ENCODE data around the gene BRICD5.

Gene BRICD5

DNA sequence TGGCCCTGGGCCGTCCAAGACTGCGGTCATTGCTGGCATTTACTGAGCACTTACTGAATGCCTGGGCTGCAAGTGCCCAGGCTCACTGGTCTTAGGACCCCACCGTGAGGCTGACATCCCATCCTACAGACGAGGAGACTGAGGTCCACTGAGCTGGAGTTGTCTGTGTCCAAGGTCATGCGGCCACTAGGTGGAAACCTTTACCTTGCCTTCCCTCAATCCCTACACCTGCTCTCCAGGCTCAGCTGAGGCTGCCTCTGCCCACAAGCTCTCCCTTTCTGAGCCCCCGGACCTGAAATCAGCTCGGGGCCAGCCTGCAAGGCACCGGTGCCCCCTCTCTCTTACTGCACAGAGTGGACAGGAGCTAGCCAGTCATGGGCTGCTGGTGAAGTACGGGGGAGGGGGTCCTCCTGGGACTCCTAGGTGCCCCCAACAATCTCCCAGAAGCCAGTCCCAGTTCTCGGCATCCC lies 15.8 kb downstream of the BRICD5 start:
- Histone ChIP-seq H3K27me3 (ENCODE audit: control insufficient read depth, insufficient read depth, low read length) (peaks cover 41% of the 10 kb centered on the region), H3K36me3 (ENCODE audit: control insufficient read depth, low read depth, low read length) (no peaks in the 10 kb centered on the region), H3K4me1 (ENCODE audit: control insufficient read depth, low read depth, low read length) (peaks cover 2% of the 10 kb centered on the region), H3K9ac (ENCODE audit: low read length) (no peak overlapping the region), H3K4me3 (ENCODE audit: low read length) (peak overlapping the region; percentile 58), H3K9me3 (ENCODE audit: control insufficient read depth, low read depth, low read length) (no peaks in the 10 kb centered on the region), H3K27ac (ENCODE audit: low read length) (no peak overlapping the region)

DNA sequence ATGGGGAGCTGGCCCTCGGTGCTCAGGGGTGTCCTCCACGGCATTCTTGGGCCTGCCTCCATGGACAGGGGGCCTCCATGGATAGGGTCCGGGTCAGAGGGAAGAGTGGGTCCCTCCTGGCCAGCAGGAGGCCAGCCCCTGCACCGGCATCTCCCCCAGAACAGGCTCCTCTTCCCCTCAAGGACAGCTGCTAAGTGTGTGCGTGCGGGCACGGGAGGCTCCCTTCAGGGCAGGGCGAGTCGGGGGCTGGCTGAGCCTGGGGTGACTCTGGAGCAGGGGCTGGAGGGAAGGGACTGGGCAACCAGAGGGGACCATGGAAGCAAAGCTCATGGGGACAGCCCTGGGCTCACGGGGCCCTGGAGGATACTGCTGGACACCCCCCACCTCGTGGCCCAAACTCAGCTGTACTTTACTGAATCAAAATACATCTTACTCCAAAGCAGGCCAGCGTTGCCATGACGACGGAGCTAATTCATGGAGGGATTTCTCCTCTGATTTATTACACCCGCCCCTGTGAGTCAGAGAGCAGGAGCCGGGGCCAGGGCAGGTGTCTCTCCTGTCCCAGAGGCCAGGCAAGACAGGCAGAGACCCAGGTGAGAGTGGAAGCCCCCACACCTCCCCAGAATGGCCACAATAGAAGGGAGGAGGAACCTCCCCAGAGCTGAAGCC lies 16.4 kb downstream of the BRICD5 start:
- no peaks in the 10 kb centered on the region for H3K9me3 ChIP-seq (ENCODE audit: control insufficient read depth, low read depth, low read length)
- no peaks in the 10 kb centered on the region for H3K36me3 ChIP-seq (ENCODE audit: control insufficient read depth, low read depth, low read length)
- H3K4me3 ChIP-seq (ENCODE audit: low read length): no peak overlapping the region
- peaks cover 35% of the 10 kb centered on the region for H3K27me3 ChIP-seq (ENCODE audit: control insufficient read depth, insufficient read depth, low read length)
- H3K4me1 ChIP-seq (ENCODE audit: control insufficient read depth, low read depth, low read length): peaks cover 2% of the 10 kb centered on the region
- no peak overlapping the region for H3K9ac ChIP-seq (ENCODE audit: low read length)
- no peak overlapping the region for H3K27ac ChIP-seq (ENCODE audit: low read length)

- Histone ChIP-seq H3K4me1 (ENCODE audit: control insufficient read depth, low read depth, low read length) (peaks cover 2% of the 10 kb centered on the region), H3K9me3 (ENCODE audit: control insufficient read depth, low read depth, low read length) (no peaks in the 10 kb centered on the region), H3K36me3 (ENCODE audit: control insufficient read depth, low read depth, low read length) (no peaks in the 10 kb centered on the region), H3K27ac (ENCODE audit: low read length) (no peak overlapping the region), H3K9ac (ENCODE audit: low read length) (no peak overlapping the region), H3K4me3 (ENCODE audit: low read length) (no peak overlapping the region), H3K27me3 (ENCODE audit: control insufficient read depth, insufficient read depth, low read length) (peaks cover 10% of the 10 kb centered on the region)
These were observed 19.3 kb downstream of the BRICD5 start for GRCh38 chr16:2191446-2191706.

- no peaks in the 10 kb centered on the region for H3K36me3 ChIP-seq (ENCODE audit: control insufficient read depth, low read depth, low read length)
- peaks cover 10% of the 10 kb centered on the region for H3K27me3 ChIP-seq (ENCODE audit: control insufficient read depth, insufficient read depth, low read length)
- H3K4me3 ChIP-seq (ENCODE audit: low read length): no peak overlapping the region
- H3K9me3 ChIP-seq (ENCODE audit: control insufficient read depth, low read depth, low read length): no peaks in the 10 kb centered on the region
- H3K4me1 ChIP-seq (ENCODE audit: control insufficient read depth, low read depth, low read length): peaks cover 2% of the 10 kb centered on the region
- no peak overlapping the region for H3K27ac ChIP-seq (ENCODE audit: low read length)
- H3K9ac ChIP-seq (ENCODE audit: low read length): no peak overlapping the region
These were observed 19.8 kb downstream of the BRICD5 start for GRCh38 chr16:2190659-2191445.

GRCh38 chr16:2190002-2190658 lies 20.5 kb downstream of the BRICD5 start:
- H3K36me3 ChIP-seq (ENCODE audit: control insufficient read depth, low read depth, low read length): no peaks in the 10 kb centered on the region
- no peaks in the 10 kb centered on the region for H3K9me3 ChIP-seq (ENCODE audit: control insufficient read depth, low read depth, low read length)
- H3K27ac ChIP-seq (ENCODE audit: low read length): no peak overlapping the region
- no peak overlapping the region for H3K9ac ChIP-seq (ENCODE audit: low read length)
- no peaks in the 10 kb centered on the region for H3K4me1 ChIP-seq (ENCODE audit: control insufficient read depth, low read depth, low read length)
- no peak overlapping the region for H3K4me3 ChIP-seq (ENCODE audit: low read length)
- H3K27me3 ChIP-seq (ENCODE audit: control insufficient read depth, insufficient read depth, low read length): peaks cover 3% of the 10 kb centered on the region

DNA sequence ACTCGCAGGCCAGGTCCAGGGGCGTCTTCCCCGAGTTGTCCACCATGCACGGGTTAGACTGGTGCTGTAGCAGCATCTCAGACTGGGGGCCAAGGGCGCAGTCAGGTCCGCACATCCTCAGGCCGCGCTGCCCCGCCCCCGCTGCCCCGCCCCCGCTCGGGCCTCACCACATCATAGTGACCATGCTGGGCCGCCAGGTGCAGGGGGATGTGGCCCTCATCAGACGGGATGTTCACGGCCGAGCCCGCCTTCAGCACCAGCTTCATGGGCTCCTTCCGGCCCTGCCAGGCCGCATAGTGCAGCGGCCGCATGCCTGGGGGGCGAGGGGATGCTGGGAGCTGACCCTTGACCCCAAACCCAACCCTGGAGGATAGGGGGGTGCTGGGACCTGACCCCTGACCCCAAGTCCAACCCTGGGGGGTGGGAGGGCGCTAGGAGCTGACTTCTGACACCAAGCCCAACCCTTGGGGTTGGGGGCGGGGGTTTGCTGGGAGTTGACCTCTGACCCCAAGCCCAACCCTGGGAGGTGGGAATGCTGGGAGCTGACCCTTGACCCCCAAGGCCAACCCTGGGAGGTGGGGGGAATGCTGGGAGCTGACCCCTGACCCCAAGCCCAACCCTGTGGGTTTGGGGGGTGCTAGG lies 21.3 kb downstream of the BRICD5 start:
- H3K9ac ChIP-seq (ENCODE audit: low read length): no peak overlapping the region
- H3K27ac ChIP-seq (ENCODE audit: low read length): no peak overlapping the region
- no peaks in the 10 kb centered on the region for H3K27me3 ChIP-seq (ENCODE audit: control insufficient read depth, insufficient read depth, low read length)
- H3K9me3 ChIP-seq (ENCODE audit: control insufficient read depth, low read depth, low read length): no peaks in the 10 kb centered on the region
- no peak overlapping the region for H3K4me3 ChIP-seq (ENCODE audit: low read length)
- H3K36me3 ChIP-seq (ENCODE audit: control insufficient read depth, low read depth, low read length): no peaks in the 10 kb centered on the region
- H3K4me1 ChIP-seq (ENCODE audit: control insufficient read depth, low read depth, low read length): no peaks in the 10 kb centered on the region

DNA sequence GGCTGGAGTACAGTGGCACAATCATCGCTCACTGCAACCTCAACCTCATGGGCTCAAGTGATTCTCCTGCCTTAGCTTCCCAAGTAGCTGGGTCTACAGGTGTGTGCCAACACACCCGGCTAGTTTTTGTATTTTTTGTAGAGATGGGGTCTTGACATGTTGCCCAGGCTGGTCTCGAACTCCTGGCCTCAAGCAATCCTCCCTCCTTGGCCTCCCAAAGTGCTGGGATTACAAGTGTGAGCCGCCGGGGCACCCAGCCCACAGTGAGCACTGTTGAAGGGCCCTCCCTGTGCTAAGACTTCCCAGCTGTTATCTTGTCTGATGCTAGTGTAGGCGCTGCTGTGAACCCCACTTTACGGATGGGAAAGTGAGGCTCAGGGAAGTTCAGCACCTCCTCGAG lies 22.3 kb downstream of the BRICD5 start:
- no peaks in the 10 kb centered on the region for H3K27me3 ChIP-seq (ENCODE audit: control insufficient read depth, insufficient read depth, low read length)

GRCh38 chr16:2187212-2187611 lies 23.5 kb downstream of the BRICD5 start:
- H3K4me1 ChIP-seq (ENCODE audit: control insufficient read depth, low read depth, low read length): no peaks in the 10 kb centered on the region

More for the DNA sequence above, 22.3 kb downstream of the BRICD5 start:
- Histone ChIP-seq H3K36me3 (ENCODE audit: control insufficient read depth, low read depth, low read length) (no peaks in the 10 kb centered on the region), H3K27ac (ENCODE audit: low read length) (no peak overlapping the region), H3K4me1 (ENCODE audit: control insufficient read depth, low read depth, low read length) (no peaks in the 10 kb centered on the region), H3K4me3 (ENCODE audit: low read length) (no peak overlapping the region), H3K9me3 (ENCODE audit: control insufficient read depth, low read depth, low read length) (no peaks in the 10 kb centered on the region), H3K9ac (ENCODE audit: low read length) (no peak overlapping the region)

GRCh38 chr16:2186505-2186904 lies 24.2 kb downstream of the BRICD5 start:
- H3K4me1 ChIP-seq (ENCODE audit: control insufficient read depth, low read depth, low read length): no peaks in the 10 kb centered on the region
- no peak overlapping the region for H3K4me3 ChIP-seq (ENCODE audit: low read length)
- H3K27me3 ChIP-seq (ENCODE audit: control insufficient read depth, insufficient read depth, low read length): no peaks in the 10 kb centered on the region
- no peaks in the 10 kb centered on the region for H3K36me3 ChIP-seq (ENCODE audit: control insufficient read depth, low read depth, low read length)
- no peaks in the 10 kb centered on the region for H3K9me3 ChIP-seq (ENCODE audit: control insufficient read depth, low read depth, low read length)
- no peak overlapping the region for H3K27ac ChIP-seq (ENCODE audit: low read length)
- H3K9ac ChIP-seq (ENCODE audit: low read length): no peak overlapping the region

More at GRCh38 chr16:2187212-2187611, 23.5 kb downstream of the BRICD5 start:
- H3K9me3 ChIP-seq (ENCODE audit: control insufficient read depth, low read depth, low read length): no peaks in the 10 kb centered on the region
- H3K36me3 ChIP-seq (ENCODE audit: control insufficient read depth, low read depth, low read length): no peaks in the 10 kb centered on the region
- no peak overlapping the region for H3K9ac ChIP-seq (ENCODE audit: low read length)
- H3K4me3 ChIP-seq (ENCODE audit: low read length): no peak overlapping the region
- no peaks in the 10 kb centered on the region for H3K27me3 ChIP-seq (ENCODE audit: control insufficient read depth, insufficient read depth, low read length)
- no peak overlapping the region for H3K27ac ChIP-seq (ENCODE audit: low read length)

- Histone ChIP-seq H3K4me1 (ENCODE audit: control insufficient read depth, low read depth, low read length) (no peaks in the 10 kb centered on the region), H3K4me3 (ENCODE audit: low read length) (no peak overlapping the region), H3K9me3 (ENCODE audit: control insufficient read depth, low read depth, low read length) (no peaks in the 10 kb centered on the region), H3K27me3 (ENCODE audit: control insufficient read depth, insufficient read depth, low read length) (no peaks in the 10 kb centered on the region), H3K36me3 (ENCODE audit: control insufficient read depth, low read depth, low read length) (no peaks in the 10 kb centered on the region), H3K27ac (ENCODE audit: low read length) (no peak overlapping the region), H3K9ac (ENCODE audit: low read length) (no peak overlapping the region)
These were observed 24.6 kb downstream of the BRICD5 start for GRCh38 chr16:2186064-2186463.

GRCh38 chr16:2184962-2185361 lies 25.7 kb downstream of the BRICD5 start:
- Histone ChIP-seq H3K27me3 (ENCODE audit: control insufficient read depth, insufficient read depth, low read length) (no peaks in the 10 kb centered on the region), H3K4me3 (ENCODE audit: low read length) (no peak overlapping the region), H3K36me3 (ENCODE audit: control insufficient read depth, low read depth, low read length) (no peaks in the 10 kb centered on the region), H3K27ac (ENCODE audit: low read length) (no peak overlapping the region), H3K9me3 (ENCODE audit: control insufficient read depth, low read depth, low read length) (no peaks in the 10 kb centered on the region), H3K4me1 (ENCODE audit: control insufficient read depth, low read depth, low read length) (no peaks in the 10 kb centered on the region), H3K9ac (ENCODE audit: low read length) (no peak overlapping the region)

All from iPS-18a (cell line).